K562 (cell line): ENCODE measurements around the gene G6PC1. TPM values are rescaled to one million over a fixed set of nuclear protein-coding genes. Genes with fewer than 3 reads are reported as not detected.

ENCODE experiments used
- ATF7 ChIP-seq: fragments of 450-650 bp; IDR thresholded peaks from 2 replicates; pipeline ENCODE4 v1.7.1; 2014; ENCODE audit warnings: mild to moderate bottlenecking, moderate library complexity
- BRD4 ChIP-seq: fragments of 200-600 bp; sonication (generic); IDR thresholded peaks from 2 replicates; pipeline ENCODE4 v1.6.1; 2017; ENCODE audit warnings: inconsistent platforms
- CREB1 ChIP-seq, 2 experiments: sonication (generic) in 1 of 2; formaldehyde crosslinking in 1 of 2; IDR thresholded peaks; 2 replicates each; pipeline versions ENCODE4 v1.6.1 to v1.8.0; 2012 to 2022; ENCODE audit warnings: inconsistent platforms in 1 of 2, mild to moderate bottlenecking in 1 of 2, missing genetic modification reagents in 1 of 2, moderate library complexity in 1 of 2
- DMBX1 ChIP-seq: fragments of 250-450 bp; sonication (Bioruptor Pico); IDR thresholded peaks from 2 replicates; pipeline ENCODE4 v1.8.0; 2022; ENCODE audit warnings: inconsistent platforms, mild to moderate bottlenecking, moderate library complexity, borderline replicate concordance
- EHMT2 ChIP-seq: fragments of 450-650 bp; IDR thresholded peaks from 2 replicates; pipeline ENCODE4 v1.6.1; 2018; ENCODE audit warnings: antibody characterized with exemption
- EZH2 ChIP-seq: IDR thresholded peaks from 2 replicates; pipeline ENCODE4 v1.6.1; 2012; ENCODE audit warnings: low read depth, mild to moderate bottlenecking, inconsistent platforms, low read length, borderline replicate concordance
- FOSL1 ChIP-seq: fragments of 200-800 bp; sonication (Bioruptor generic); conservative IDR thresholded peaks from 2 replicates; pipeline ENCODE4 v1.6.1; 2016; ENCODE audit warnings: missing genetic modification characterization, missing compliant biosample characterization
- HNRNPK ChIP-seq: fragments of 200-400 bp; formaldehyde crosslinking; IDR thresholded peaks from one replicate; pipeline ENCODE4 v1.6.1; 2018; ENCODE audit warnings: mild to moderate bottlenecking, low read depth, low read length; ENCODE audit not compliant: poor library complexity, severe bottlenecking
- MXI1 ChIP-seq: IDR thresholded peaks from 2 replicates; pipeline ENCODE4 v1.6.1; 2011; ENCODE audit warnings: low read depth, mild to moderate bottlenecking, improper control_type of control experiment, low read length
- NONO ChIP-seq, 2 experiments: fragments of 200-400 bp in 1 of 2; fragments of 450-650 bp in 1 of 2; formaldehyde crosslinking in 1 of 2; IDR thresholded peaks; 2 replicates each; pipeline ENCODE4 v1.6.1; 2017; ENCODE audit warnings: low read depth in 2 of 2, mild to moderate bottlenecking in 2 of 2, moderate library complexity in 2 of 2, low read length in 1 of 2
- PHB ChIP-seq: fragments of 250-450 bp; sonication (Bioruptor Pico); IDR thresholded peaks from 2 replicates; pipeline ENCODE4 v1.5.0; 2021
- PHTF2 ChIP-seq: fragments of 250-450 bp; sonication (Bioruptor Pico); IDR thresholded peaks from 2 replicates; pipeline ENCODE4 v1.5.0; 2021; ENCODE audit warnings: mild to moderate bottlenecking
- POLR2AphosphoS5 ChIP-seq: IDR thresholded peaks from 2 replicates; pipeline ENCODE4 v1.6.1; 2011; ENCODE audit warnings: mild to moderate bottlenecking, low read depth, low read length, moderate library complexity; ENCODE audit not compliant: control insufficient read depth, insufficient read depth
- RBM22 ChIP-seq: fragments of 200-400 bp; formaldehyde crosslinking; IDR thresholded peaks from 2 replicates; pipeline ENCODE4 v1.6.1; 2018; ENCODE audit warnings: low read length, low read depth; ENCODE audit not compliant: poor library complexity, severe bottlenecking
- TARDBP ChIP-seq: fragments of 450-650 bp; IDR thresholded peaks from 2 replicates; pipeline ENCODE4 v1.6.1; 2016
- TCF7 ChIP-seq: sonication (generic); IDR thresholded peaks from 2 replicates; pipeline ENCODE4 v1.6.1; 2016; ENCODE audit warnings: antibody characterized with exemption, borderline replicate concordance
- TGIF2 ChIP-seq: sonication (generic); formaldehyde crosslinking; IDR thresholded peaks from 2 replicates; pipeline ENCODE4 v1.8.1; 2022; ENCODE audit warnings: mild to moderate bottlenecking, missing genetic modification reagents, moderate library complexity
- THRA ChIP-seq: fragments of 450-650 bp; IDR thresholded peaks from 2 replicates; pipeline ENCODE4 v1.6.1; 2017; ENCODE audit warnings: mild to moderate bottlenecking, moderate library complexity
- THRAP3 ChIP-seq: fragments of 450-650 bp; IDR thresholded peaks from 2 replicates; pipeline ENCODE4 v1.6.1; 2016; ENCODE audit warnings: mild to moderate bottlenecking, inconsistent platforms, borderline replicate concordance
- ZC3H11A ChIP-seq: IDR thresholded peaks from 2 replicates; pipeline ENCODE4 v1.6.1; 2012; ENCODE audit warnings: low read depth, low read length, improper control_type of control experiment
- ZNF165 ChIP-seq: fragments of 250-450 bp; sonication (Bioruptor Pico); IDR thresholded peaks from 2 replicates; pipeline ENCODE4 v1.4.0; 2020; ENCODE audit warnings: borderline replicate concordance
- ZNF274 ChIP-seq: IDR thresholded peaks from 2 replicates; pipeline ENCODE4 v1.6.1; 2011; ENCODE audit warnings: low read depth, mild to moderate bottlenecking, low read length, moderate library complexity, borderline replicate concordance
- ZNF316 ChIP-seq: fragments of 450-650 bp; IDR thresholded peaks from 2 replicates; pipeline ENCODE4 v1.6.1; 2016
- ZNF707 ChIP-seq: fragments of 250-450 bp; sonication (Bioruptor Pico); conservative IDR thresholded peaks from 2 replicates; pipeline ENCODE4 v1.8.0; 2022; ENCODE audit warnings: inconsistent platforms, mild to moderate bottlenecking, moderate library complexity
- polyA plus RNA-seq, 8 experiments: library from polyadenylated mRNA; depleted of rRNA in 4 of 8; stranded (reverse) in 5 of 8; unstranded in 3 of 8; fragments of >200 nt; fragmentation: Nextera tagmentation in 2 of 8; fragmentation: Illumina TruSeq in 1 of 8; extraction: Ambion mirVana in 2 of 8; extraction: Trizol in 1 of 8; gene quantifications; 2 replicates each; pipeline versions ENCODE4 v1.2.1 to v1.2.3, GENCODE V29; 2011 to 2014; ENCODE audit warnings: inconsistent platforms in 1 of 8, missing spikeins in 1 of 8
- total RNA-seq, 7 experiments: library from RNA; depleted of rRNA in 6 of 7; stranded (reverse); fragments of >200 nt in 6 of 7; fragmentation: Illumina TruSeq in 2 of 7; extraction: Trizol in 2 of 7; gene quantifications; 2 replicates each; pipeline versions ENCODE4 v1.2.1 to v1.2.3, GENCODE V29; 2011 to 2021; ENCODE audit warnings: low replicate concordance in 1 of 7
- TF ChIP-seq, protein P1 (sequence below): fragments of 250-450 bp; sonication (Bioruptor Pico); IDR thresholded peaks from 2 replicates; pipeline ENCODE4 v1.5.1; 2021; ENCODE audit warnings: mild to moderate bottlenecking
- TF ChIP-seq, protein P2 (sequence below): sonication (generic); formaldehyde crosslinking; IDR thresholded peaks from 2 replicates; pipeline ENCODE4 v1.8.0; 2022; ENCODE audit warnings: mild to moderate bottlenecking, missing genetic modification reagents

G6PC1 gene
- total and polyA plus RNA-seq, 9 of the 15 experiments (the other 6 are each of a cell fraction or from before 2014, with no cell fraction given), result not detected

GRCh38 chr17:42928714-42929496 lies 28.3 kb downstream of the G6PC1 start (continued):
- TF ChIP-seq, protein P1, sequence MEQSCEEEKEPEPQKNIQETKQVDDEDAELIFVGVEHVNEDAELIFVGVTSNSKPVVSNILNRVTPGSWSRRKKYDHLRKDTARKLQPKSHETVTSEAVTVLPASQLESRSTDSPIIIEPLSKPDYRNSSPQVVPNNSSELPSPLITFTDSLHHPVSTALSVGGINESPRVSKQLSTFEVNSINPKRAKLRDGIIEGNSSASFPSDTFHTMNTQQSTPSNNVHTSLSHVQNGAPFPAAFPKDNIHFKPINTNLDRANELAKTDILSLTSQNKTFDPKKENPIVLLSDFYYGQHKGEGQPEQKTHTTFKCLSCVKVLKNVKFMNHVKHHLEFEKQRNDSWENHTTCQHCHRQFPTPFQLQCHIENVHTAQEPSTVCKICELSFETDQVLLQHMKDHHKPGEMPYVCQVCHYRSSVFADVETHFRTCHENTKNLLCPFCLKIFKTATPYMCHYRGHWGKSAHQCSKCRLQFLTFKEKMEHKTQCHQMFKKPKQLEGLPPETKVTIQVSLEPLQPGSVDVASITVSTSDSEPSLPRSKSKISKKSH (CRISPR knock-in tag), result no peak
- TF ChIP-seq TCF7, result no peak
- TF ChIP-seq TGIF2 (CRISPR knock-in tag), result no peak
- no peak for TF ChIP-seq MXI1
- peak; percentile 87 for TF ChIP-seq FOSL1 (tag)
- no peak for TF ChIP-seq ZNF707 (CRISPR knock-in tag)
- TF ChIP-seq BRD4, result 0 out of 2 replicates have a peak, but pooled peaks have one; percentile 40
- TF ChIP-seq NONO (IDR thresholded peaks at IDR 0.05; ENCODE audit: low read depth in 2 of 2, low read length in 1 of 2), result no peak
- no peak for TF ChIP-seq HNRNPK
- no peak for TF ChIP-seq RBM22
- TF ChIP-seq THRA, result no peak
- no peak for TF ChIP-seq PHB
- no peak for TF ChIP-seq THRAP3
- TF ChIP-seq, protein P2, sequence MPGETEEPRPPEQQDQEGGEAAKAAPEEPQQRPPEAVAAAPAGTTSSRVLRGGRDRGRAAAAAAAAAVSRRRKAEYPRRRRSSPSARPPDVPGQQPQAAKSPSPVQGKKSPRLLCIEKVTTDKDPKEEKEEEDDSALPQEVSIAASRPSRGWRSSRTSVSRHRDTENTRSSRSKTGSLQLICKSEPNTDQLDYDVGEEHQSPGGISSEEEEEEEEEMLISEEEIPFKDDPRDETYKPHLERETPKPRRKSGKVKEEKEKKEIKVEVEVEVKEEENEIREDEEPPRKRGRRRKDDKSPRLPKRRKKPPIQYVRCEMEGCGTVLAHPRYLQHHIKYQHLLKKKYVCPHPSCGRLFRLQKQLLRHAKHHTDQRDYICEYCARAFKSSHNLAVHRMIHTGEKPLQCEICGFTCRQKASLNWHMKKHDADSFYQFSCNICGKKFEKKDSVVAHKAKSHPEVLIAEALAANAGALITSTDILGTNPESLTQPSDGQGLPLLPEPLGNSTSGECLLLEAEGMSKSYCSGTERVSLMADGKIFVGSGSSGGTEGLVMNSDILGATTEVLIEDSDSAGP (CRISPR knock-in tag), result no peak
- 0 out of 2 replicates have a peak, but pooled peaks have one; percentile 37 for TF ChIP-seq TARDBP
- peak; percentile 97 for TF ChIP-seq ZNF316
- no peak for TF ChIP-seq POLR2AphosphoS5
- TF ChIP-seq EZH2, result no peak
- TF ChIP-seq DMBX1 (CRISPR knock-in tag), result no peak
- TF ChIP-seq PHTF2 (CRISPR knock-in tag), result no peak
- no peak for TF ChIP-seq ZNF274
- peak; percentile 81 for TF ChIP-seq EHMT2
- peak; percentile 83 for TF ChIP-seq ATF7
- TF ChIP-seq ZNF165 (CRISPR knock-in tag), result no peak
- no peak for TF ChIP-seq ZC3H11A
- 0 out of 2 replicates have a peak, but pooled peaks have one; percentile 13 for TF ChIP-seq CREB1 (IDR thresholded peaks at IDR 0.05)
- TF ChIP-seq CREB1 (CRISPR knock-in tag; IDR thresholded peaks at IDR 0.05), result no peak
